HUDEP-2 (cell line): ENCODE results near the gene OR10K2.
"Not testable (repeated sequence)": the region's sequence is repeated elsewhere in the genome, so short reads cannot be mapped to it uniquely, and the experiment has no call there.

Source experiments
- DNase-seq, 76 experiments: peaks; one replicate each; lab custom pipeline; 2025; ENCODE audit not compliant: unreplicated experiment in 76 of 76; lab: John Stamatoyannopoulos, UW

OR10K2 gene, protein sequence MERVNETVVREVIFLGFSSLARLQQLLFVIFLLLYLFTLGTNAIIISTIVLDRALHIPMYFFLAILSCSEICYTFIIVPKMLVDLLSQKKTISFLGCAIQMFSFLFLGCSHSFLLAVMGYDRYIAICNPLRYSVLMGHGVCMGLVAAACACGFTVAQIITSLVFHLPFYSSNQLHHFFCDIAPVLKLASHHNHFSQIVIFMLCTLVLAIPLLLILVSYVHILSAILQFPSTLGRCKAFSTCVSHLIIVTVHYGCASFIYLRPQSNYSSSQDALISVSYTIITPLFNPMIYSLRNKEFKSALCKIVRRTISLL

DNA sequence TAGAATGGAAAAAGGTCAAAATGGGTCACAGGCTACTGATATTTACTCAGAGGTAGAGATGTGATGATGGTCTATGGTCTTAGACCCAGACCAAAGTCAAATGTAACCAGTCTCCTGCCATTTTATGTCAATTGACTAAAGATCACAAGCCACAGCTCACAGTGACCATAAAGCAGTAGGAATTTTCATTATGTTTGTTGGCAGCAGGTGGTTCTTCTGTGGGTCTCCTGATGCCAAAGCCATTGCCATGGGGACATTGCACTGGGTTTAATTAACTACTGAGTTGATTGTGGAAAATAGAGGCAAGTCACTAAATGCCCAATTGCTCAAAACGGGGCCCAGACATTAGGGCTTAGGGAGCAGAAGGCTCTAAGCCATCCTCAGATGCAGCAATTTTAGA, at the start of gene OR10K2:
OR10K2 (minus strand) TSS at position 101 of the 400 bp plus-strand sequence. CDS start 5,371 bp downstream, outside the sequence.
- no peak for DNase-seq

DNA sequence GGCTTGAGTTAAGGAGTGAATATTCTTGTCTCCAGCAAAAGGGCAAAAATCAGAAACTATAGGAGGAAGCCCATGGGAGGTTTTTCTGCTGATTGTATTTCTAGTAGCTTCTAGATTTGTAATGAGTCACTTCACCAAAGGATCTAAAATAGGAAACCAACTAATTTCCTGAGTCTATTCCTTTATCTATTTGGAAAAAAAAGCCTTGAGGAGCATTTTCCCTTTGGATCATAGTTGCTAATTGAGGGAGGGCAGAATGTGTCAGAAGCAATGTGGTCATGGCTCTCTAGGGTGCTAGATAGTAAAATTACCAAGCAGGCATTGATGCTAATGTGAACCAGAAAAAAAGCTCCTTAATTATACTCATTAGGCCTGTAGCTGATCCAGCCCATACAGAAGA, 45.9 kb upstream of the OR10K2 start, which contains the start of gene OR10R2:
OR10R2 (plus strand) TSS at position 301 of the 400 bp plus-strand sequence. CDS start 106 bp downstream, outside the sequence.
- no peak for DNase-seq

DNA sequence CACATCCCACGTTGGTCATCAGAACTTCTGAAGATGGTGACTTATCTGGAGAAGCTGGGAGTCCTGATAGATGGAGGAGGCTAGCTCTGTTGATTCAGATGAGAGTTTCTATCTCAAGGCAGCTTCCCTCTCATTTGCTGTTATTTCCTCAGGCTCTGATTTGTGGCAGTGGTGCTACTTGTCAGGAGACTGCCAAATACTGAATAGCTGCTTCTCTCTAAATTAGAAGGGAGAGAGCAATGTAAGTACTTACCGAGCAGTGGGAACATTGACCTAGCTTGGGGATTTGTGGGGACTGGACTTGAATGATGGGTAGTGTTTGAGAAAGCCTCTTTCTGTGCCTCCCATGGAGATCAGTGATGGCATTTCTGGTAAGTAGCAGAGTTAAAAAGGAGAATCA, 35.5 kb upstream of the OR10K2 start, which contains the start of gene OR10K1:
OR10K1 (plus strand) TSS at position 301 of the 400 bp plus-strand sequence. CDS start 3,728 bp downstream, outside the sequence.
- DNase-seq = no peak

DNA sequence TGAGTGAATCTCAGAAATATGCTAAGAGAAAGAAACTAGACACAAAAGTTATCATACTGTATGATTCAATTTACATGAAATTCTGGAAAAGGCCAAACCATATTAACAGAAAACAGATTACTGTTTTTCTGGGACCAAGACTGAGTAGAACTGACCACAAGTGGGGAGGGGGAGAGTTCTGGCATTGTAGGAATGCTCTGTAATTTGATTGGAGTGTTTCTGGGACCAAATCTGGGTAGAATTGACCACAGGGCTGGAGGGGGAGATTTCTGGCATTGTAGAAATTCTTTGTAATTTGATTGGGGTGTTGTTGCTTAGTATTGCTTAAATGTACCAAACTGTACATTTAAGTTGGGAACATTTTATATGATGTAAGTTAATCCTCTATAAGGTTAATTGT, 32.2 kb upstream of the OR10K2 start:
- DNase-seq = no peak

DNA sequence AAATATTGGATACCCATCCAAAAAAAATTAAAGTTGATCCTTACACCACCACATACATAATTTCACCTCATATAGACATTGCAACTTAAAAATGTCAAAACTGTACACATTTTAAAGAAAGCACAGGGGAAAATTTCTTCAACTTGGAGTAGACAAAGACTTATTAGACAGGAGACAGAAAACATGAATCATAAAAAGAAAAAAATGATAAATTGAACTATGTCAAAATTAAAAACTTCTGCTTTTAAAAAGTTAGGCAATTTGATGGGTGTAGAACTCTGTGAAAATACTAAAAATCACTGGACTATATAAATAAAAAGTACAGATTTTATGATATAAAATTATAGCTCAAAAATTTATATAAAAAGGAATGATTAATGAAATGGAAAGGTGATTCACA, 31.2 kb upstream of the OR10K2 start:
- no peak for DNase-seq

DNA sequence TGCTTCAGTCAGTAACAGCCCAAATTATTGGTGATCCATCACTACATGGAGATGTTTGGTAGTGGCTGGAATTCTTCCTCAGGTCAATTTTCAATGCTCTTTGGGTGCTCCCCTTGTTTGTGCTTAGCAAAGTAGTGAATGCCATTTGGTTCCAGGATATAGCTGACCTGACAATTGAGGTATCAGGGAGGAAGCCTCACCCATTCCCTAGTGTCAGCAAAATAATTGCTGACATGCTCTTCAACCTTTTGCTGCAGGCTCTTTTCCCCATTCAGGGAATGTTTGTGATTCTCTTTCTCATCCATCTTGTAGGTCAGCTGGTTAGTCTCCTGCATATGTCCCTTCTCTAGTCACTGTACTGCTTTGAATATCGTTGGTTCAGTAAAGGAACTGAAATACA, 28.5 kb upstream of the OR10K2 start:
- no peak for DNase-seq

DNA sequence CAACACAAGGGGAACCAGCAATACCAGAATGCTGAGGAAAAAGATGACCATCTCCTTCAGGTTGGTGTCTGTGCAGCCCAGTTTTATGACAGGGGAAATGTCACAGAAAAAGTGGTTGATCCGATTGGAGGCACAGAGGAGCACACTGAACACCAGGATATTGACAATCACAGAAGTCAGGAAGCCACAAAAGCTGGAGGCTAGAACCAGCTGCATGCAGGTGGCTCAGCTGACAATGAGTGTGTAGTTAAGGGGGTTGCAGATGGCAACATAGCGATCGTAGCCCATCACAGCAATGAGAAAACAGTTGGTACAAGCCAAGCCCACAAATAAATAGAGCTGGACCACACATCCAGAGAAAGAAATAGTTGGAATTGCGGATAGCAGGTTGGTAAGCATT, 19.3 kb upstream of the OR10K2 start:
- DNase-seq = no peak

DNA sequence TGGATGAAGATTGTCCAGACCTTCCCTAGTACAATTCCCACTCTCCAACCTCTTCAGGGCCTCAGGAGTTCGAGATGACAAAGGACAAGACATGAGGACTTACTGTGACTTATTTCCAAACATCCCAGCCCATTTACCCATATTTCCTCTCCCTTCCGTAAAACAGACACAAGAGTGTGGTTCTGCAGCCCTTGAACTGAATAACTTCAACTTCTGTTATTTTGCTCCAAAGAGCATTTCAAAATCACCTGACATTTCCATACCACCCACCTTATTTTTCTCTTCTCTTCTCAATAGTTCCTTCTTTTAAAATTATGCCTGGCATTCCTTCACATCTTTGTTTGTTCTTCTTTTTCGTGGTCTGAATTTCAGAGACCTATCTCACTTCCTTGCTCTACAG, 8.7 kb upstream of the OR10K2 start:
- DNase-seq = no peak

DNA sequence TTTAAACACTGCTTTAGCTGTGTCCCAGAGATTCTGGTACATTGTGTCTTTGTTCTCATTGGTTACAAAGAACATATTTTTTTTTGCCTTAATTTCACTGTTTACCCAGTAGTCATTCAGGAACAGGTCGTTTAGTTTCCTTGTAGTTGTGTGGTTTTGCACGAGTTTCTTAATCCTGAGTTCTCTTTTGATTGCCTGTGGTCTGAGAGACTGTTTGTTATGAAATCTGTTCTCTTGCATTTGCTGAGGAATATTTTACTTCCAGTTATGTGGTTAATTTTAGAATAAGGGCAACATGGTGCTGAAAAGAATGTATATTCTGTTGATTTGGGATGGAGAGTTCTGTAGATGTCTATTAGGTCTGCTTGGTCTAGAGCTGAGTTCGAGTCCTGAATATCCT, 4.1 kb upstream of the OR10K2 start:
- DNase-seq = not testable (repeated sequence)

DNA sequence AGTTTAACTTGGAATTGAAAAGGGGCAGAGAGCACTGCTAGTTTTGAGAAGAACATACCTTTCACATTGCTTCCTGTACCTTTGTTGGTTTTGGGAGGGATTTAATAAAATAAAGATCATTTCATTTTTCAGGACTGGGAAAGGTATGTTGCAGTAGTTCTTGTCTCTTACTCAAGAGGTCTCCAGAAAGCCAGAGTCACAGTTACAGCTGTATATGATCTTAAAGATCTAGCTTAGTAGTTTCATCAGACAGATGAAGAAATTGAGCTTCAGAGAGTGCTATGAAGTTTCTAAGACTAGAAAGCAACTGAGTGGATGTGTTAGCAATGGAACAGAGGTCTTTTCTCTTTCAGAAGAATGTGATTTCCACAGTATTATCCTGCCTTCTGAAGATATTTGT, 1.0 kb downstream of the OR10K2 start:
- DNase-seq = no peak

DNA sequence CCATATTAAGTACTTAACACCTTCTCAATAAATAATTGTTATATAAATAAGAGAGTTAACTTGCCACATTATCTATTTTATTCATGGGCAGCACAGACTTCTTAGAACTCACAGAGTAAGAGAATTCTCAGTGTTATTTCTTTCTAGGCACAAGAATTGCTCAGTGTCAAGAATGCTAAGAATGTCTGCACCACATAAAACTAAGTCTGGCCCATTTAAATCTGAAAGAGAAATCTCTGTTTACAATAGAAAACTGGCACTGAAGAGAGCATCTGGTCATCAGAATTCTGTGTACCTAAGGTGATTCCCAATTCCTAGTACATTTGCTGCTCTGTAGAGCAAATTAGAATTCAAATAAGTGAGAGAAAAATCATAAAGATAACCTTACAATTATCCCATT, 3.8 kb downstream of the OR10K2 start:
- no peak for DNase-seq

DNA sequence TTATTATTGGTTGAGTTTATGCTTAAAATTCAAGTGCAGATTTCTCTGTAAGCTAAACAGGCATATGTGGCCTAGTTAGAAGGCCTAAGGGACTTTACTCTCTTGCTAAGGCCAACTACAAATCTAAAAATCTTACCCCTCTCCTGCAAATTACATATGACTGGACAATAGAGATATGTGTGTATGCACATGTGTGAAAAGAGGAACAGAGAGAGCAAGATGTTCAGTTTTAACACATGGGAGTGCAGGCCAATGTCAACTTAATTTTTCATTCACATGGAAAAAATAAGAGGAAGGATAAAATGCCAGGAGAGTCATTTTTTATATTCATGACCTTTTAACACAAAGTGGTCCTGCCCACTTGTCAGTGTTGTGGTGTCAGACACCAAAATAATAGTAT, 8.5 kb downstream of the OR10K2 start:
- no peak for DNase-seq

DNA sequence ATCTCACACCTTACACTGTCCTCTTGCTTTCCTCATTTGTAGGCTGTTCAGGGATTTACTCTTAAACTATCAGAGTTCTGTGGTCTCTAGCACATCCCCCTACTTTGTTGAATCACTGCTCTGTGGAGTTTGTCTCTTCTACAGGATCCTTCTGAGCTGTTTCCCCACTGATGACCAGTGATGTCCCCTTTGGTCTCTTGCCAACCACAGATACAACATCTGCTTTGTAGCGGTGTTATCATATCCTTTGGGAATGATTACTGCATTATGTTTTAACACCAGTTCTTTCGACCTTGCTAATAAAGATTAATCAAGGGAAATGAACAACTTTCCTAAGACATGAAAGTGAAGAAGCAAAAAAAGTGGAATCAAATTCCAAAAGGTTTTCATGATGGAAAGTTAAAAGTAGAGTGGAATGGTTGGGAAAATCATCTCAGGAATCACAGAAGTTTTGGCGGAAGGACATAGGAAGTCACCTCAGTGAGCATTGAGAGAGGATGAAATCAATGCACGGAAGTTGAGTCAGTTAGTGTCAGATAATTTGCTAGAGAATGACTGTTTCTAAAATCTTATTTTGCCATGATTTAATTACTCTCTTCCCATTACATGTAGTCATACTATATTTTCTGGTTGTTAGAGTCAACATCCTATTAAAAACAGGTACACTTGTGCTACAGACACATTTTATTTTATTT, 11.2 kb downstream of the OR10K2 start:
- no peak for DNase-seq

DNA sequence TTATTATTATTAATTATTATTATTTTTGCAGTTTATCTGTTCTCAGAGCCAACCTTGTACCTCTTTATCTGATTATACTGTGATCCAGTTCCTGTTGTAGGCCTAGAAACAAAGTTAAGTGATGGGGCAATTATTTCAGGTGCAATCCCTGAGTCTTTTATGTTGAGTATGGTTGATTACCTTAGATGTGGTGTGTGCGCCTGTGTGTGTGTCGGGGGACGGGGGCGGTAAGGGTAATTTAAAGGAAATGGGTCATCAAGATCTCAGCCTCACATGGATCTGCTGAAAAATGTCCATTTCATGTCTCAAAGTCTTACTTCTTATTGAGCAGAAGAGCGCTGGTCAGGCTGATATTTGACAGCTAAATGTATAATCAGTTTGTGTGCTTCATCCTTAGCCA, 18.9 kb downstream of the OR10K2 start:
- DNase-seq = no peak

DNA sequence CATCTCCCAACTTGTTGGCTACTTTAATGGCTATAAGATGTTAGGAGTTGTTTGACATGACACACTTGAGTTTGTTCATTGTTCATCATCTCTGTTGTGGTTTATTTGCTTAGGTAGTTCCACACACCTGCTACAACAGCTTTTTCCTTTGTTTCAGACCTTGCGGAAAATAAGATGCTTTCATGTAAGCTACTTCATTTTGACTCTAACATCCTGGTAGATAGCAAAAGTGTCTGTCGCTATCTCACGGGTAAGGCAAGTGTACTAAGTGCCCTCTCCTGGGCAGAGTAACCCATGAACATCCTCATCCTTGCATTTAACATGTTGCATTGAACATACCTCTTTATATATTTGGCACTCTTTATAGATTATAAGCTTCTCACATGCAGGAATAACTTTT, 25.2 kb downstream of the OR10K2 start:
- DNase-seq = no peak

DNA sequence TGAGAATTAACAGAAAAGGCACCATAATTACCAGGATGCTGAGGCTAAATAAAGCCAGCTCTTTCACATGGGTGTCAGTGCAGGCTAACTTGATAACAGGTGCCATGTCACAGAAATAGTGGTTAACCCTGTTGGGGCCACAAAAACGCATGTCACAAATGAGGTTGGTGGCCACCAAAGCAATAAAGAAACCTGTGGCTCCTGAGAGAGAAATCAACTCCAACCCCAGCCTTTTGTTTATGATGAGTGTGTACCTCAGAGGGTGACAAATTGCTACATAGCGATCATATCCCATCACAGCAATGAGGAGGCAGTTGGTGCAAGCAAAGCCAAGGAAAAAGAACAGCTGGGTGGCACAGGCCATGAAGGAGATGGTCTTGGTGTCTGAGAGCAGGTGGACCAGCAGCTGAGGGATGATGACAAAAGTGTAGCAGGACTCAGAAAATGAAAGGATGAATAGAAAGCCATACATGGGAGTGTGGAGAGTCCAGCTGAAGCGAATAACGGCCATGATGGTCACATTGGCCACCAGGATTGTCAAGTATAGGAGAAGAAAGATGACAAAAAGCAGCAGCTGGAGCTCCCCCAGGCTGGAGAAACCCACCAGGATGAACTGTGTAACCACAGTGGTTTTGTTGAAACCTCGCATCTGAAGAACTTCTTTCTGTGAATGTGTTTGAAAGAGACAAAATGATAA, 27.1 kb downstream of the OR10K2 start, which contains the start of gene OR10T2:
OR10T2 (minus strand) TSS at position 649 of the 697 bp plus-strand sequence; CDS start at position 649, 0 bp downstream.
- no peak for DNase-seq

DNA sequence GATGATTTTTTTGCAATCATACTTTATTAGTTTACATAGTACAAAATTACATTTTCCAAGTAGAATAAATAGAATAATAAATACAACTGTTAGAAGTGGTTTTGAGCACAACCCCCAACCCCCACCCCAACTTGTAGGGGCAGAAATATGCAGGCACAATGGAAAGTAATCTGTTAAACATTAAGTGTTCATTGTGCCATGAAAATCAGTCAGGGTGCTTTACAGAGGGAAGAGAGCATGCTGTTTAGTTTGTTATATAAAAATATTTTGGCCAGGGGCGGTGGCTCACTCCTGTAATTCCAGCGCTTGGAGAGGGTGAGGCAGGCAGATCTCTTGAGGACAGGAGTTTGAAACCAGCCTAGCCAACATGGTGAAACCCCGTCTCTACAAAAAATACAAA, 29.4 kb downstream of the OR10K2 start:
- DNase-seq = no peak

DNA sequence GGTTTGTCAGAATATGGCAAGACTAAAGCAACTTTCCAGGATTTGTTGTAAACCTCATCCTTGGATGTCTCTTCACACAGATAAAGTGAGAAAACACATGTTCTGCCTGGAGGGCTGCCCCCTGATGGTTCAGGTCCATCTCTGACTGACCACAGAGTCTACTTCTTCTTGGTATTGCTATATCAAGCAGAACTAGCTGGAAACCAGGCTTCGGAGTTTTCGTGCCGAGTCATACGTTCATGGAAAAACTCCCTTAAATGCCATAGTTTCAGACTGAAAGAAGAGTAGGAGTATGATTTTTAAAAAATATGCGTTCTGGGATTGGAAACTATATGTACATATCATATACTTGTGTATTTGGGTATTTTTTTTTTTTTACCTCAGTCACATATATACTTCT, 32.6 kb downstream of the OR10K2 start:
- no peak for DNase-seq

DNA sequence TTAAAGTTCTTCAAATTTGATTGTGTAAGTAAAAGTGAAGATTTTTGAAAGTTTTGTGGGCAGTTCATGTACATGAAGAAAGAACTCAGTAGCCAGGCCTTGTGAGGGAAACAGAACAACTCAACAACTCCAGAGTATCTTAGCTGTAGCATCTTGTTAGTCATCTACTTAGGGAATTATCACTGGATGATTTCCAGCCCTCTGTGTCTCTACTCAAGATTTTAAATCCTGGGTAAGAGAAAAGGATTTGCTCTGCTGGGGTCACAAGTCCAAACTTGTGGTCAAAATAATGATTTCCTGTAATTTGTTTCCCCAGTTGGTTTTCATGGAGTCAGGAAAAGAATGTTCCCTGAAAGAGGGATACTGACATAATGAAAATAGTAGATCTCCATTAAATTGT, 34.9 kb downstream of the OR10K2 start:
- no peak for DNase-seq

DNA sequence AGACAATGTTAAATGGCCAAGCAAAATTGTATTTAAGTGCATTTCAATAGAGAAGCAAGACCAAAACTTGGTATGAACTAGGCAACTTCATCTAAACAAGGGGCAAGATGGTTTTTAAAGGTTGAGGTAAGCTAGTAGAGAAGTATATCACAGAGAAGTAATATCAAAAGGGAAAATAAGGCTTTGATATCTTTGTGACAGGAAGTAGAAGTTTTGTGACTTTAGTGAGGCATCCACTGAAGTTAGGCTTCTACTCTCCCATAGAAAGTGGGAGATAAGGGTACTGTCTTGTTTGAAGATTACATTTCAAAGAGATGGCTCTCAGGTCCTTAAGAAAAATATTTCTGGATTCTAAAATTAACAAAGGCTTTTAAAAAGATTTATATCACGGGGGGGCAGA, 35.7 kb downstream of the OR10K2 start:
- DNase-seq = no peak

DNA sequence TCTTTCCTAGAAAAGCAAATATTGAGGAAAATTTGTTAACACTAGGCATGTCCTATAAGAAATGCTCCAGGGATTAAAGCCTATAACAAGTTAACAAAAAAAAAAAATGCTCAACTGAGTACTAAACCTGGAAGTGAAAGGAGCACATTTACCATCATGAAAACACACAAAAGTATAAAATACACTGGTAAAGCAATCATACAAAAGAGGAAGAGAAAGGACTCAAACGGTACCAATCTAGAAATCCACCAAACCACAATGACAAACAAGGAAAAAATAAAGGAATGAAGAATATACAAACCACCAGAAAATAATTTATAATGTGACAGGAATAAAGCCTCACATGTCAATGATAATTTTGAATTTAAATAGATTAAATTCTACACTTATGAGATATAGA, 51.2 kb downstream of the OR10K2 start:
- no peak for DNase-seq
